HEK293 (cell line): ENCODE measurements around the gene SLC8A2.

Source experiments
- CTCF ChIA-PET: fragments of 350-600 bp; formaldehyde crosslinking; extraction: SDS; loops from one replicate; lab custom pipeline; 2021; ENCODE audit warnings: antibody characterized with exemption; lab: Yijun Ruan, JAX
- POLR2A ChIA-PET: fragments of 300-600 bp; formaldehyde crosslinking; extraction: SDS; loops from one replicate; lab custom pipeline; 2020; ENCODE audit warnings: antibody characterized with exemption, inconsistent platforms; lab: Yijun Ruan, JAX
- H3K27ac ChIP-seq: fragments of 200-500 bp; sonication (Bioruptor generic); 2 replicates; pipeline ENCODE4 v1.5.1; 2014; ENCODE audit warnings: low read depth, low read length, control low read depth, inconsistent platforms; ENCODE audit errors: extremely low read depth
- H3K36me3 ChIP-seq, 2 experiments: fragments of 200-500 bp in 1 of 2; sonication (Bioruptor generic) in 1 of 2; 1 replicate in 1 of 2; 2 replicates in 1 of 2; pipeline ENCODE4 v1.5.1; 2014 to 2017; ENCODE audit warnings: inconsistent platforms in 2 of 2, low read length in 2 of 2; ENCODE audit not compliant: control insufficient read depth in 2 of 2, insufficient read depth in 1 of 2
- H3K4me1 ChIP-seq: fragments of 200-500 bp; sonication (Bioruptor generic); 2 replicates; pipeline ENCODE4 v1.5.1; 2014; ENCODE audit warnings: mild to moderate bottlenecking, low read length, inconsistent platforms; ENCODE audit not compliant: control insufficient read depth, insufficient read depth
- H3K4me3 ChIP-seq: 2 replicates; pipeline ENCODE4 v1.5.1; 2011; ENCODE audit warnings: low read depth, mild to moderate bottlenecking, control low read depth, low read length, moderate library complexity
- H3K9me3 ChIP-seq: fragments of 200-500 bp; sonication (Bioruptor generic); 2 replicates; pipeline ENCODE4 v1.5.1; 2014; ENCODE audit warnings: low read depth, low read length, inconsistent platforms; ENCODE audit not compliant: control insufficient read depth, insufficient read depth
- EGR2 ChIP-seq: fragments of 450-650 bp; formaldehyde crosslinking; IDR thresholded peaks from 2 replicates; pipeline ENCODE4 v1.5.1; 2016; ENCODE audit warnings: low read depth, missing biosample characterization, missing genetic modification characterization
- INSM2 ChIP-seq: fragments of 450-650 bp; formaldehyde crosslinking; IDR thresholded peaks from 2 replicates; pipeline ENCODE4 v1.5.1; 2016; ENCODE audit warnings: missing biosample characterization, missing genetic modification characterization
- RBAK ChIP-seq: fragments of 450-650 bp; formaldehyde crosslinking; IDR thresholded peaks from 2 replicates; pipeline ENCODE4 v1.5.1; 2016; ENCODE audit warnings: missing biosample characterization, missing genetic modification characterization
- SETDB1 ChIP-seq: IDR thresholded peaks from one replicate; pipeline ENCODE4 v1.6.1; 2017; ENCODE audit warnings: mild to moderate bottlenecking, low read length, moderate library complexity, mixed read lengths; ENCODE audit not compliant: insufficient read length
- SP7 ChIP-seq: fragments of 450-650 bp; formaldehyde crosslinking; IDR thresholded peaks from 2 replicates; pipeline ENCODE4 v1.5.1; 2016; ENCODE audit warnings: missing biosample characterization, missing genetic modification characterization
- ZBTB7A ChIP-seq: fragments of 450-650 bp; formaldehyde crosslinking; IDR thresholded peaks from 2 replicates; pipeline ENCODE4 v1.5.1; 2016; ENCODE audit warnings: low read depth, missing biosample characterization, missing genetic modification characterization
- ZFHX2 ChIP-seq: fragments of 450-650 bp; formaldehyde crosslinking; conservative IDR thresholded peaks from 2 replicates; pipeline ENCODE4 v1.5.1; 2016; ENCODE audit warnings: missing biosample characterization, missing genetic modification characterization
- ZIC2 ChIP-seq: fragments of 450-650 bp; formaldehyde crosslinking; IDR thresholded peaks from 2 replicates; pipeline ENCODE4 v1.5.1; 2016; ENCODE audit warnings: missing biosample characterization, missing genetic modification characterization
- ZNF114 ChIP-seq: fragments of 450-650 bp; formaldehyde crosslinking; IDR thresholded peaks from 2 replicates; pipeline ENCODE4 v1.5.0; 2017; ENCODE audit warnings: missing biosample characterization, missing genetic modification characterization
- ZNF16 ChIP-seq: fragments of 450-650 bp; formaldehyde crosslinking; IDR thresholded peaks from 2 replicates; pipeline ENCODE4 v1.5.1; 2016; ENCODE audit warnings: low read depth, missing biosample characterization, missing genetic modification characterization
- ZNF2 ChIP-seq: fragments of 450-650 bp; formaldehyde crosslinking; IDR thresholded peaks from 2 replicates; pipeline ENCODE4 v1.5.1; 2016; ENCODE audit warnings: missing biosample characterization, missing genetic modification characterization
- ZNF292 ChIP-seq: fragments of 450-650 bp; formaldehyde crosslinking; IDR thresholded peaks from 2 replicates; pipeline ENCODE4 v1.5.1; 2016; ENCODE audit warnings: low read depth, missing biosample characterization, missing genetic modification characterization, borderline replicate concordance
- ZNF426 ChIP-seq: fragments of 450-650 bp; formaldehyde crosslinking; IDR thresholded peaks from 2 replicates; pipeline ENCODE4 v1.5.1; 2017; ENCODE audit warnings: missing biosample characterization, missing genetic modification characterization, mild to moderate bottlenecking, inconsistent platforms, moderate library complexity
- ZNF488 ChIP-seq: fragments of 450-650 bp; formaldehyde crosslinking; IDR thresholded peaks from 2 replicates; pipeline ENCODE4 v1.5.1; 2016; ENCODE audit warnings: missing biosample characterization, missing genetic modification characterization
- ZNF510 ChIP-seq: fragments of 450-650 bp; formaldehyde crosslinking; IDR thresholded peaks from 2 replicates; pipeline ENCODE4 v1.5.1; 2018; ENCODE audit warnings: mild to moderate bottlenecking, missing genetic modification characterization, missing biosample characterization; ENCODE audit not compliant: insufficient replicate concordance
- ZNF560 ChIP-seq: fragments of 450-650 bp; formaldehyde crosslinking; IDR thresholded peaks from 2 replicates; pipeline ENCODE4 v1.5.1; 2017; ENCODE audit warnings: missing biosample characterization, missing genetic modification characterization, borderline replicate concordance
- ZNF629 ChIP-seq: fragments of 450-650 bp; formaldehyde crosslinking; IDR thresholded peaks from 2 replicates; pipeline ENCODE4 v1.5.1; 2017; ENCODE audit warnings: missing biosample characterization, missing genetic modification characterization
- ZSCAN30 ChIP-seq: fragments of 450-650 bp; IDR thresholded peaks from 2 replicates; pipeline ENCODE4 v1.5.1; 2018; ENCODE audit warnings: missing biosample characterization, mild to moderate bottlenecking, missing genetic modification characterization, moderate library complexity

Gene SLC8A2

GRCh38 chr19:47476438-47476972 is 4.8 kb upstream of the SLC8A2 start:
- Histone ChIP-seq H3K9me3 (no peaks in the 10 kb centered on the region), H3K4me1 (no peaks in the 10 kb centered on the region), H3K27ac (no peak overlapping the region), H3K36me3 (no peaks in the 10 kb centered on the region), H3K4me3 (no peak overlapping the region)
- ChIA-PET POLR2A (no interaction called here), CTCF (interaction anchor here (0.6 to 4.3 kb wide), 2 partner anchors 40 to 106 kb away, joined by 3 to 17 read pairs; no protein-coding TSS in a partner anchor)
- TF ChIP-seq ZNF114 (no peak), ZNF426 (tag by site-specific recombination) (no peak), ZNF629 (tag by site-specific recombination) (no peak), SETDB1 (no peak), ZNF510 (no peak), ZNF560 (tag by site-specific recombination) (no peak), ZNF2 (tag by site-specific recombination) (no peak), SP7 (tag by site-specific recombination) (no peak), ZNF292 (tag by site-specific recombination) (no peak), INSM2 (tag by site-specific recombination) (no peak)

- ChIA-PET CTCF (interaction anchor here (0.6 to 4.3 kb wide), 4 partner anchors 24 to 190 kb away, joined by 3 to 17 read pairs (median 4); no protein-coding TSS in a partner anchor), POLR2A (interaction anchor here (1.1 kb wide), 1 partner anchor 8 kb away, joined by 10 read pairs; the partner anchor contains the start of gene KPTN)
Observed at GRCh38 chr19:47475465-47475864, 3.8 kb upstream of the SLC8A2 start.

GRCh38 chr19:47473336-47473735 is 1.6 kb upstream of the SLC8A2 start:
- no peak overlapping the region for H3K27ac ChIP-seq
- TF ChIP-seq EGR2 (peak; percentile 95), ZFHX2 (tag by site-specific recombination) (peak; percentile 92), ZNF16 (tag by site-specific recombination) (no peak), ZSCAN30 (tag by site-specific recombination) (no peak), ZIC2 (tag by site-specific recombination) (no peak), ZNF488 (no peak)
- TF ChIP-seq, all 188 proteins: peak for 2
- POLR2A ChIA-PET = interaction anchor here (0.6 kb wide), 1 partner anchor 696 kb away, joined by 3 read pairs; no protein-coding TSS in a partner anchor
- Histone ChIP-seq H3K36me3 (no peaks in the 10 kb centered on the region), H3K9me3 (no peaks in the 10 kb centered on the region), H3K4me1 (no peaks in the 10 kb centered on the region), H3K4me3 (no peak overlapping the region)
- CTCF ChIA-PET = interaction anchor here (0.8 to 4.3 kb wide), 3 partner anchors 10 to 42 kb away, joined by 3 to 17 read pairs (median 4); partner anchors contain the start of gene KPTN

More at GRCh38 chr19:47475465-47475864, 3.8 kb upstream of the SLC8A2 start:
- no peak for TF ChIP-seq ZNF488
- no peak for TF ChIP-seq ZBTB7A (tag by site-specific recombination)
- no peak for TF ChIP-seq RBAK (tag by site-specific recombination)
- peak; percentile 77 for TF ChIP-seq EGR2
- TF ChIP-seq ZFHX2 (tag by site-specific recombination) = peak; percentile 78
- TF ChIP-seq, all 188 proteins: peak for 2
- H3K27ac ChIP-seq = no peak overlapping the region
- no peaks in the 10 kb centered on the region for H3K36me3 ChIP-seq
- no peak overlapping the region for H3K4me3 ChIP-seq
- no peaks in the 10 kb centered on the region for H3K4me1 ChIP-seq
- no peaks in the 10 kb centered on the region for H3K9me3 ChIP-seq
